ENCODE results near the gene ABCA9.

GRCh38 chr17:68950725-68951124, 110.0 kb downstream of the ABCA9 start:
- TF ChIP-seq, protein P1, sequence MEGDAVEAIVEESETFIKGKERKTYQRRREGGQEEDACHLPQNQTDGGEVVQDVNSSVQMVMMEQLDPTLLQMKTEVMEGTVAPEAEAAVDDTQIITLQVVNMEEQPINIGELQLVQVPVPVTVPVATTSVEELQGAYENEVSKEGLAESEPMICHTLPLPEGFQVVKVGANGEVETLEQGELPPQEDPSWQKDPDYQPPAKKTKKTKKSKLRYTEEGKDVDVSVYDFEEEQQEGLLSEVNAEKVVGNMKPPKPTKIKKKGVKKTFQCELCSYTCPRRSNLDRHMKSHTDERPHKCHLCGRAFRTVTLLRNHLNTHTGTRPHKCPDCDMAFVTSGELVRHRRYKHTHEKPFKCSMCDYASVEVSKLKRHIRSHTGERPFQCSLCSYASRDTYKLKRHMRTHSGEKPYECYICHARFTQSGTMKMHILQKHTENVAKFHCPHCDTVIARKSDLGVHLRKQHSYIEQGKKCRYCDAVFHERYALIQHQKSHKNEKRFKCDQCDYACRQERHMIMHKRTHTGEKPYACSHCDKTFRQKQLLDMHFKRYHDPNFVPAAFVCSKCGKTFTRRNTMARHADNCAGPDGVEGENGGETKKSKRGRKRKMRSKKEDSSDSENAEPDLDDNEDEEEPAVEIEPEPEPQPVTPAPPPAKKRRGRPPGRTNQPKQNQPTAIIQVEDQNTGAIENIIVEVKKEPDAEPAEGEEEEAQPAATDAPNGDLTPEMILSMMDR (IDR thresholded peaks at IDR 0.05), result no peak
- TF ChIP-seq POLR2A (IDR thresholded peaks at IDR 0.05), result no peak

Measured in body of pancreas (tissue), 4 donors.